ENCODE measurements around the gene ANTXR1.
"Not testable (repeated sequence)": the region's sequence is repeated elsewhere in the genome, so short reads cannot be mapped to it uniquely, and the experiment has no call there.

The ANTXR1 gene

GRCh38 chr2:69163109-69163508, 150.1 kb downstream of the ANTXR1 start:
- no peak for FAIRE-seq
- peak; percentile 78 for DNase-seq (ENCODE audit: low spot score)

GRCh38 chr2:69163556-69163955, 150.6 kb downstream of the ANTXR1 start:
- FAIRE-seq (no peak), DNase-seq (ENCODE audit: low spot score) (no peak)

GRCh38 chr2:69164061-69164778, 151.2 kb downstream of the ANTXR1 start:
- no peak for FAIRE-seq
- peak; percentile 26 for DNase-seq (ENCODE audit: low spot score)

GRCh38 chr2:69165091-69165880, 152.3 kb downstream of the ANTXR1 start:
- no peak for DNase-seq (ENCODE audit: low spot score)
- no peak for FAIRE-seq

- FAIRE-seq = no peak
- DNase-seq (ENCODE audit: low spot score) = no peak
These were observed 153.5 kb downstream of the ANTXR1 start for GRCh38 chr2:69166465-69166811.

GRCh38 chr2:69166812-69167468, 154.0 kb downstream of the ANTXR1 start:
- DNase-seq (ENCODE audit: low spot score) = no peak

GRCh38 chr2:69167469-69167822, 154.5 kb downstream of the ANTXR1 start:
- DNase-seq (ENCODE audit: low spot score) (no peak), FAIRE-seq (no peak)

More at GRCh38 chr2:69166812-69167468, 154.0 kb downstream of the ANTXR1 start:
- no peak for FAIRE-seq

- no peak for FAIRE-seq
- DNase-seq (ENCODE audit: low spot score) = no peak
These were observed 155.3 kb downstream of the ANTXR1 start for GRCh38 chr2:69168144-69168813.

GRCh38 chr2:69168950-69169654, 156.1 kb downstream of the ANTXR1 start:
- FAIRE-seq (no peak), DNase-seq (ENCODE audit: low spot score) (no peak)

GRCh38 chr2:69169655-69170389, 156.8 kb downstream of the ANTXR1 start:
- FAIRE-seq (no peak), DNase-seq (ENCODE audit: low spot score) (no peak)

- DNase-seq (ENCODE audit: low spot score) (no peak), FAIRE-seq (no peak)
These were observed 157.7 kb downstream of the ANTXR1 start for GRCh38 chr2:69170661-69171060.

- DNase-seq (ENCODE audit: low spot score) = no peak
- FAIRE-seq = no peak
These were observed 158.3 kb downstream of the ANTXR1 start for GRCh38 chr2:69171116-69171896.

- FAIRE-seq (no peak), DNase-seq (ENCODE audit: low spot score) (no peak)
These were observed 159.0 kb downstream of the ANTXR1 start for GRCh38 chr2:69171897-69172525.

- DNase-seq (ENCODE audit: low spot score) (no peak), FAIRE-seq (no peak)
These were observed 160.7 kb downstream of the ANTXR1 start for GRCh38 chr2:69173706-69174105.

- FAIRE-seq; DNase-seq (ENCODE audit: low spot score): not testable (repeated sequence)
These were observed 161.2 kb downstream of the ANTXR1 start for GRCh38 chr2:69174211-69174610.

- FAIRE-seq (no peak), DNase-seq (ENCODE audit: low spot score) (no peak)
These were observed 163.1 kb downstream of the ANTXR1 start for GRCh38 chr2:69175790-69176715.

- DNase-seq (ENCODE audit: low spot score) (peak; percentile 85), FAIRE-seq (peak; percentile 80)
These were observed 164.2 kb downstream of the ANTXR1 start for GRCh38 chr2:69177063-69177771.
